Neural progenitor cell (in vitro differentiated cells): ENCODE results near the gene MRPS27.

Experiments
- EZH2phosphoT487 ChIP-seq: fragments of 200-600 bp; sonication (generic); IDR thresholded peaks from 2 replicates; pipeline ENCODE4 v1.6.1; 2017; ENCODE audit warnings: antibody characterized with exemption
- TF ChIP-seq, protein P1 (sequence below): fragments of 200-600 bp; sonication (generic); IDR thresholded peaks from 2 replicates; pipeline ENCODE4 v1.5.1; 2017; ENCODE audit warnings: antibody characterized with exemption, mild to moderate bottlenecking

DNA sequence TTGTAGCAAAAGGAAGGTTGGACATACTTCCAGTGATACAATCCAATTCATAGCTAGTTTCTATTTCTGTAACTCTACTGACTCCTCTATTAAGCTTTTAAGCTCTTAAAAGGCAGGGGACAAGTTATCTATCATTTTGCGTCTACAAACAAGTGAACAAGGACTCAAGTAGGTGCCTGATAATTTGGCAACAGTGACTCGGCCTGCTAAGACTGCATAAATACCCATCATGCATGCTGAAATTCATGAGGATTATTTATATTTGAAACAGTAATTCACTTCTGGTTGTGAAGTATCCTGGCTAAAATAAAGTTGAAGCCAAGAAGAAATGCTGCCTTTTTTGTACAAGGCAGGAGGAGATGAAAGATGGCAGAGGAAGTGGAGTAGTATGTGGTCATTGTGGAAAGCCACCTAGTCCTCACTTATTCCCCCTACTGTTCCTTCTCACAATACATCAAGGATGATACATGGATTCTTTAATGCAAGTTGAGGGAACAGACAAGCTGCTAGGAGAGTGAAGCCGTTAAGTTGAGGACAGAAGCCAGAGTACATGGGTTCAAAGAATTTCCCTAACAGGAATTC is 74.0 kb downstream of the MRPS27 start:
- TF ChIP-seq, protein P1, sequence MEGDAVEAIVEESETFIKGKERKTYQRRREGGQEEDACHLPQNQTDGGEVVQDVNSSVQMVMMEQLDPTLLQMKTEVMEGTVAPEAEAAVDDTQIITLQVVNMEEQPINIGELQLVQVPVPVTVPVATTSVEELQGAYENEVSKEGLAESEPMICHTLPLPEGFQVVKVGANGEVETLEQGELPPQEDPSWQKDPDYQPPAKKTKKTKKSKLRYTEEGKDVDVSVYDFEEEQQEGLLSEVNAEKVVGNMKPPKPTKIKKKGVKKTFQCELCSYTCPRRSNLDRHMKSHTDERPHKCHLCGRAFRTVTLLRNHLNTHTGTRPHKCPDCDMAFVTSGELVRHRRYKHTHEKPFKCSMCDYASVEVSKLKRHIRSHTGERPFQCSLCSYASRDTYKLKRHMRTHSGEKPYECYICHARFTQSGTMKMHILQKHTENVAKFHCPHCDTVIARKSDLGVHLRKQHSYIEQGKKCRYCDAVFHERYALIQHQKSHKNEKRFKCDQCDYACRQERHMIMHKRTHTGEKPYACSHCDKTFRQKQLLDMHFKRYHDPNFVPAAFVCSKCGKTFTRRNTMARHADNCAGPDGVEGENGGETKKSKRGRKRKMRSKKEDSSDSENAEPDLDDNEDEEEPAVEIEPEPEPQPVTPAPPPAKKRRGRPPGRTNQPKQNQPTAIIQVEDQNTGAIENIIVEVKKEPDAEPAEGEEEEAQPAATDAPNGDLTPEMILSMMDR, result no peak
- no peak for TF ChIP-seq EZH2phosphoT487
